Stomach smooth muscle (tissue), 2 donors: Measurements from ENCODE around the gene SLC36A3.

Source experiments
- H3K27ac ChIP-seq: one replicate; pipeline ENCODE4 v1.7.0; 2013; ENCODE audit warnings: mild to moderate bottlenecking, low read length, inconsistent platforms
- H3K27me3 ChIP-seq, 2 donors: one replicate each; pipeline ENCODE4 v1.7.0; 2013; ENCODE audit warnings: low read length in 2 of 2; ENCODE audit not compliant: insufficient read depth in 2 of 2, control insufficient read depth in 1 of 2
- H3K36me3 ChIP-seq, 2 donors: one replicate each; pipeline ENCODE4 v1.7.0; 2013; ENCODE audit warnings: low read length in 2 of 2; ENCODE audit not compliant: control insufficient read depth in 2 of 2, insufficient read depth in 2 of 2
- H3K4me1 ChIP-seq: one replicate; pipeline ENCODE4 v1.7.0; 2013; ENCODE audit warnings: low read length; ENCODE audit not compliant: control insufficient read depth, insufficient read depth
- H3K4me3 ChIP-seq, 2 donors: one replicate each; pipeline ENCODE4 v1.7.0; 2013; ENCODE audit warnings: low read length in 2 of 2
- H3K9ac ChIP-seq, 2 donors: one replicate each; pipeline ENCODE4 v1.7.0; 2013; ENCODE audit warnings: low read length in 2 of 2, mild to moderate bottlenecking in 1 of 2
- H3K9me3 ChIP-seq, 2 donors: one replicate each; pipeline ENCODE4 v1.7.0; 2013; ENCODE audit warnings: low read length in 2 of 2; ENCODE audit not compliant: control insufficient read depth in 2 of 2
- donor health status: healthy.
- donor health status: Pancreatic carcinoma.

SLC36A3 gene

GRCh38 chr5:151227918-151228447 lies 75.6 kb downstream of the SLC36A3 start:
- Histone ChIP-seq H3K9ac (no peak overlapping the region), H3K9me3 (no peaks in the 10 kb centered on the region), H3K27ac (no peak overlapping the region)

More at GRCh38 chr5:151227918-151228447, 75.6 kb downstream of the SLC36A3 start:
- H3K36me3 ChIP-seq, result no peaks in the 10 kb centered on the region
- no peaks in the 10 kb centered on the region for H3K27me3 ChIP-seq
- H3K4me3 ChIP-seq, result no peak overlapping the region
- peaks cover 8% of the 10 kb centered on the region for H3K4me1 ChIP-seq
